Progenitor cell of endocrine pancreas (in vitro differentiated cells): Measurements from ENCODE around the gene NAA60. TPM values are rescaled to one million over a fixed set of nuclear protein-coding genes. Genes with fewer than 3 reads are reported as not detected.

Experiments used
- DNase-seq: peaks from one replicate; pipeline ENCODE4 v3.0.0; 2021; ENCODE audit warnings: low spot score; ENCODE audit not compliant: unreplicated experiment
- H3K27ac Mint-ChIP-seq: 2 replicates; pipeline ENCODE4 v1.8.0; 2021; ENCODE audit warnings: mild to moderate bottlenecking, moderate library complexity, mixed read lengths
- H3K27me3 Mint-ChIP-seq: 2 replicates; pipeline ENCODE4 v1.8.0; 2021; ENCODE audit warnings: mixed read lengths
- H3K36me3 Mint-ChIP-seq: 2 replicates; pipeline ENCODE4 v1.8.0; 2022; ENCODE audit warnings: mixed read lengths; ENCODE audit not compliant: insufficient read depth
- H3K4me1 Mint-ChIP-seq: 2 replicates; pipeline ENCODE4 v1.8.0; 2021; ENCODE audit warnings: low read depth, mixed read lengths
- H3K4me3 Mint-ChIP-seq: 2 replicates; pipeline ENCODE4 v1.8.0; 2021; ENCODE audit warnings: low read depth, mild to moderate bottlenecking, moderate library complexity, mixed read lengths
- H3K9me3 Mint-ChIP-seq: 2 replicates; pipeline ENCODE4 v1.8.0; 2021; ENCODE audit warnings: low read depth, mixed read lengths
- CTCF ChIP-seq: fragments of 200-600 bp; sonication (generic); IDR thresholded peaks from one replicate; pipeline ENCODE4 v1.5.0; 2021; ENCODE audit warnings: antibody characterized with exemption, mild to moderate bottlenecking; ENCODE audit not compliant: unreplicated experiment
- long read RNA-seq: library from polyadenylated mRNA; unstranded; transcript quantifications from one replicate; pipeline ENCODE4 v2.0.0, GENCODE V29; 2020
- total RNA-seq: library from RNA; stranded (reverse); gene quantifications from 2 replicates; pipeline ENCODE4 v1.2.1, GENCODE V29; 2021

Gene NAA60
- 66.8 and 71.3 TPM in 2 replicates for total RNA-seq
- long read RNA-seq, partial matches to known transcripts: 3 of 12 reads
- long read RNA-seq, other reads (novel, unspliced or antisense): 1 of 12 reads

DNA sequence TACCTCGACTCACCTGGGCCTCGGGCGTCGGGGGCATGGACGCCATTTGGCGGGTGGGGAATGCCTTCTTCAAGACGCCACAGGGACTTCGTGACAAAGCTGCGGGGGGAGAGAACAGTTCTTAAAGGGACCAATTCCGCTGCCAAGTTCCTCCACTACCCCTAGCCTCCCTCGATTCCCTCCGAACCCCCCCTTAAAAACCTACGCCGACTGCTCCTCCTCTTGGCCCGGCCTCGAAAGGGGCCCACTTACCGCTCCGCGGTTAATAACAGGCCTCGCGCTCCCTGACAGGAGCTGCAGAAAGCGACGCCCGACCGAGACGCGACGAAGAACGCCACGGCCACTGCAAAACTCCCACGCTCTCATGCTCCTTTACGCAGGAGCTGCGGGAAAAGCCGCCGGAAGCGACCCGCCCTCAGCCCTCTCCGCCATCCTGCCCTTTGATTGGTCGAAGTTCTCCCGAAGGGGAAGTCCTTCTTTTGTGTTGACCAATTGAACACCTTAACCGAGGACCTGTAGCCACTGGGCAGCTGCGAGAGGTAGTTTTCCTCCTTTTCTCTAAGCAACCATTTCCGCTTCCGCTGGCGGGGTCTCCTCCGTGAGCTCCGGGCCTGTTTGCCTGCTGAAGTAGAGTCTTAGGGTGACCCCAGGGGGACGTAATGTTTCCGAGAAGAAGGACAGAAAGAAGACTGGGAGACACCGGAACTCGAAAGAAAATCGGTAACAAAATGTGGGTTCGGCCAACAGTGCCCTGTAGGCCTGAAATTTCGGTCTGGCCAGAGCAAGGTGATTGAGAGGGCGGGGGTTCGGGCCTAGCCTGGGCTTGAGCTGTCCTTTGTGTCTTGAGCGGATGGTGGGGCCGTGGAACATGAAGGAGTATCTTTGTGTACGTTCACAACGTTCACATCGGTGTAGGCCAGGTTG is at the start of gene NAA60, which contains the start of gene ZNF597:
NAA60 (plus strand) TSS at position 573 of the 924 bp plus-strand sequence. CDS start 32,548 bp downstream, outside the sequence.
ZNF597 (minus strand) TSS at position 397 of the 924 bp plus-strand sequence; CDS start at position 46, 351 bp downstream.
- H3K4me1 Mint-ChIP-seq: peaks cover 5% of the 10 kb centered on the region
- peak; percentile 57 for DNase-seq
- peak within 1 kb of the TSS; percentile 95 for H3K4me3 Mint-ChIP-seq
- peaks cover 21% of the 10 kb centered on the region for H3K36me3 Mint-ChIP-seq
- H3K27me3 Mint-ChIP-seq: no peaks in the 10 kb centered on the region
- peaks cover 11% of the 10 kb centered on the region for H3K9me3 Mint-ChIP-seq
- no peak for TF ChIP-seq CTCF
- H3K27ac Mint-ChIP-seq: peak within 1 kb of the TSS; percentile 97

GRCh38 chr16:3400446-3400778 is 43.1 kb upstream of the NAA60 start:
- Mint-ChIP-seq H3K27ac (peak overlapping the region; percentile 91), H3K4me3 (peak overlapping the region; percentile 85), H3K4me1 (peaks cover 12% of the 10 kb centered on the region), H3K27me3 (no peaks in the 10 kb centered on the region), H3K36me3 (peaks cover 61% of the 10 kb centered on the region), H3K9me3 (peaks cover 33% of the 10 kb centered on the region)
- DNase-seq: no peak
- no peak for TF ChIP-seq CTCF

- H3K9me3 Mint-ChIP-seq: peaks cover 36% of the 10 kb centered on the region
- peaks cover 61% of the 10 kb centered on the region for H3K36me3 Mint-ChIP-seq
- H3K4me3 Mint-ChIP-seq: peak within 1 kb of the TSS; percentile 85
- H3K4me1 Mint-ChIP-seq: peaks cover 12% of the 10 kb centered on the region
- DNase-seq: peak; percentile 98
- TF ChIP-seq CTCF: no peak
- no peaks in the 10 kb centered on the region for H3K27me3 Mint-ChIP-seq
- H3K27ac Mint-ChIP-seq: peak within 1 kb of the TSS; percentile 96
Measured at GRCh38 chr16:3400779-3401688, 42.4 kb upstream of the NAA60 start, which contains the start of the genes ZNF174 and ZSCAN32. ZNF174 (plus strand) TSS chr16:3401215; CDS start chr16:3402005, 790 bp downstream. ZSCAN32 (minus strand) TSS chr16:3401004; CDS start chr16:3397557, 3,447 bp downstream.

- peaks cover 62% of the 10 kb centered on the region for H3K36me3 Mint-ChIP-seq
Measured at GRCh38 chr16:3401719-3402397, 41.6 kb upstream of the NAA60 start.

More at GRCh38 chr16:3401719-3402397, 41.6 kb upstream of the NAA60 start:
- DNase-seq: no peak
- TF ChIP-seq CTCF: no peak
- Mint-ChIP-seq H3K4me1 (peaks cover 12% of the 10 kb centered on the region), H3K27me3 (no peaks in the 10 kb centered on the region), H3K9me3 (peaks cover 38% of the 10 kb centered on the region), H3K4me3 (peak overlapping the region; percentile 85), H3K27ac (peak overlapping the region; percentile 96)
